Stimulated activated CD8-positive, alpha-beta memory T cell treated with anti-CD3 and anti-CD28 coated beads, Interleukin-4, amount 100 ng/mL, for 48 hours (primary cell): Measurements from ENCODE around the gene ZNF280B.
"Not testable (repeated sequence)": the region's sequence is repeated elsewhere in the genome, so short reads cannot be mapped to it uniquely, and the experiment has no call there.

Source experiments
- DNase-seq: peaks from one replicate; pipeline ENCODE4 v3.0.0-alpha.2; 2020

Gene ZNF280B

DNA sequence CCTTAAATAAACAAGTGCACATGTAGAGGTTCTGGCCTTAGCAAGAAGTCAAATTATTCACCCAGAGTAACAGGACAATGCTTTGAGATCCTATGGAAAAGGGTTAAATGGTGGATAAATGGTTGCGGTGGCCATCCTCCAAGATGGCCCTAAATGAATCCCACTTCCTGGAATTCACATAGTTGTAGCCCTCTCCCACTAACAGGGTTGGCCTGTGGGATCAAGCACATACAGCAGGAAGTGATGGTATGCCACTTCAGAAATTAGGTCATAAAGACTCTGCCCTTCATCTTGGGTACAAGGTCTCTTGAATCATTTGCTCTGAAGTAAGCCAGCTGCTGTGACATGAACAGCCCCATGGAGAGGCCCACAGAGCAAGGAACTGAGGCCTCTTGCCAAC is 1.8 kb downstream of the ZNF280B start:
- DNase-seq: no peak

DNA sequence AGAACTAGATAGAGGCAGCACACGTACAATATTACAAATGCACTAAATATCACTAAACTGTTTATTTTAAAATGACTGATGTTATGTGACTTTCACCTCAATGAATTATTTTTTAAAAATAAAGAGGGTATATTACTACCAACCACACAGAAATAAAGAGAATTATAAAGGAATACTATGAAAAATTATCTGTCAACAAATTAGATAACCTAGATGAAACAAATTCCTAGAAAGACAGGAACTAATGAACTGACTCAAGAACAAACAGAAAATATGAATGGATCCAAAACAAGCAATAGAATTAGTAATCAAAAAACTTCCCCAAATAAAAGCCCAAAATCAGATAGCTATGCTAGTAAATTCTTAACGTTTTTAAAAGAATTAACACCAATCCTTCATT is 10.3 kb downstream of the ZNF280B start:
- DNase-seq: no peak

DNA sequence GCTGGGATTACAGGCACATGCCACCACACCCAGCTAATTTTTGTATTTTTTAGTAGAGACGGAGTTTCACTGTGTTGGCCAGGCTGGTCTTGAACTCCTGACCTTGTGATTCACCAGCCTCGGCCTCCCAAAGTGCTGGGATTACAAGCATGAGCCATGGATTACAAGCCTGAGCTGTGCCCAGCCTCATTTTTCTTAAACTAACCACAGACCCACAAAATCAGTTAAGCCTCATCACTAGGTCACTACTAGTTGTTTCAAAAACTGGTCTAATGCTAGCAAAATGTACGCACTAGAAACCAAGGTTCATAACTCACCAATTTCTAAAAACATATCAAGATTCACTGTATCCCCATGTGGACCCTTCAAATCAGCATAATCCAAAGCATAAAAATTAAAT is 17.0 kb downstream of the ZNF280B start:
- not testable (repeated sequence) for DNase-seq

DNA sequence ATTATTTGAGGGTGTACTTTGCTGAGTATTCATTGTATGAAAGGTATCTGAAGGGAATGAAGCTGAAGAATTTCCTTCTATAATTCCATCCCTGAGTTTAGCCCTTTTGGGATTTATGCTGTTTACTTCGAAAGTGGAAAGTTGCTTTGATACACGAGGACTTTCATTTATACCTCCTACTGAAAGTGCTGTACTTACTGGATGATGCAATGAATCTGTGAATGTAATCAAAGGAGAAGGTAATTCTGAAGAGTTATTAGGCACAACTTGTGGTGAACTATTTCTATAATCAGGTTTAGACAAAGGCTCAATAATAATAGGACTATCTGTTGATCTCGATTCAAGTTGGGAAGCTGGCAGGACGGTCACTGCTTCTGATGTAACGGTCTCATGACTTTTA is 19.8 kb downstream of the ZNF280B start:
- no peak for DNase-seq

DNA sequence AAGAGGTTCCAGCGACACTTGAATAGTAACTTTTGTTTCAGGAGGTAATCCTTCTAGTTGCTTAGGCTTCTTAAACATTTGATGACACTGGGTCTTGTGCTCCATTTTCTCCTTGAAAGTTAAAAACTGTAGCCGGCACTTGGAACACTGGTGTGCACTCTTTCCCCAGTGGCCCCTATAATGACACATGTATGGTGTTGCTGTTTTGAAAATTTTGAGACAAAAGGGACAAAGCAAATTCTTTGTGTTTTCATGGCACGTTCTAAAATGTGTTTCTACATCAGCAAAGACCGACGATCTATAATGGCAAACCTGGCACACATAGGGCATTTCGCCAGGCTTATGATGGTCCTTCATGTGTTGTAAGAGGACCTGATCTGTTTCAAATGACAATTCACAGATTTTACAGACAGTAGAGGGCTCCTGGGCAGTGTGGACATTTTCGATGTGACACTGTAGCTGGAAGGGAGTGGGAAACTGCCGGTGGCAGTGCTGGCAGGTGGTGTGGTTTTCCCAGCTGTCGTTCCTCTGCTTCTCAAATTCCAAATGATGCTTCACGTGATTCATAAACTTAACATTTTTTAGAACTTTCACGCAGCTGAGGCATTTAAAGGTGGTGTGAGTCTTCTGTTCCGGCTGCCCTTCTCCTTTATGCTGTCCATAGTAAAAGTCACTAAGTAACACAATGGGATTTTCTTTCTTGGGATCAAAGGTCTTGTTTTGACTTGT is 20.5 kb downstream of the ZNF280B start:
- DNase-seq: no peak

DNA sequence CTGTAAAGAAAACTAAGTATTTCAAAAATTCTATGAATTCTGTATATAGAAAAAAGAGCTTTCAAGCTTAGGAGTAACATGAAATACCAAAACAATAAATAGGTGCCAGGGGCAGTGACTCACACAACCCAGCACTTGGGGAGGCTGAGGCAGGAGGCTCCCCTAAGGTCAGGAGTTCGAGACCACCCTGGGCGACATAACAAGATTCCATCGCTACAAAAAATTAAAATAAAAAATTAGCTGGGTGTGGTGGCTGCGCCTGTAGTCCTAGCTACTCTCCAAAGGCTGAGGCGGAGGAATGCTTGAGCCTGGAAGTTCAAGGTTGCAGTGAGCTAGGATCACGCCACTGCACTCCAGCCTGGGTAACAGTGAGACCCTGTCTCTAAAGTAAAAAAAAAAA is 21.5 kb downstream of the ZNF280B start:
- no peak for DNase-seq

DNA sequence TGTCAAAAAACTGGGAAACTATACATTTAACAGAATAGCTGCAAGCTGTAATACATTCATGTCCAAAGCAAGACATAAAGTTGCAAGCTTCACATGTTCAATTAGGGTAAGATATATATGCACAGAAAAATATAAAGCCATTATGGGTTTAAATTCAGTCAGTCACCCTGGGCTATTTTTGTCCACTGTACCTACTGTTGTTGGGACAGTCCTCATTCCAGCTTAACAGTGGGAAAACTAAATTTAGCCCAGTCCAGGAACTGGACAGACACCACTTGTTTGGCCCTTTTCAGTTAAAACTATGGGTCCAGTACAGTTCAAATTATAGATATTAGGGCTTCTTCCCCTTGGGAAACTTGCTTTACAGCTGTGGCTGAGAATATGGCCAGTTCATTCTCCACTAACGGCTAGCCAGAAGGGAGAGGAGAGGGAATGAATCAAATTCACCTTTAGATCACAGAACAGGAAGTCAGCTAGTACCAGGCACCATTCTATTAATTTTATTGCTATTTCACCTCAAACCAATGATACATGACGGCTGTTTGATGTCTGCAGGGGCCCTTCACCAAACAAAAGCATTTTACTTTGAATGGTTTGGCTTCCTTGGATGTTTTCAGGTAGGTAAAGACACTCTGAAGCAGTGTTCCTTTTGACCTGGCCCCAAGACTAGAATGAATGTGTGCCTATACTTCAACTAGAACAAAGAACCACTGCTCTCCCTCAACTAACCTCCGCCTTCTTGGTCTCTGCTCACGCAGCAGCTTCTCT is 22.2 kb downstream of the ZNF280B start:
- no peak for DNase-seq

DNA sequence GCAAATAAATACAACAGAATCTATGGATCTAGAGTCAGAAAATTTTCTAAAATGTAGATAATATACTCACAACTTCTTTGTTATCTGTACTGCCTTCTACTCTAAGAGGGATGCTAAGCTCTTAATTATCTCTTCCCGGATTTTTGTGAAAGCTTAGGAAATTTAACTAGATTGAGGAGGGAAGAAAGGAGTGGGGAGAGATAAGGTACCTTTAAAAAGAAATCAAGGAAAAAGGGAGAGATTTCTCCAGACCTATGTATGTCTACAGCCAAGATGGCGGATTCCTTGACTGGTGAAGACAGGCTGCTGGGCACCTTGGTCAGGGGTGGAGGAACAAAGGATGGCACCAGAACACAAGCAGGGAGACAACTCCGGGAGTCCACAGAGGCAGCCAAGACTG is 23.0 kb downstream of the ZNF280B start:
- DNase-seq: no peak

DNA sequence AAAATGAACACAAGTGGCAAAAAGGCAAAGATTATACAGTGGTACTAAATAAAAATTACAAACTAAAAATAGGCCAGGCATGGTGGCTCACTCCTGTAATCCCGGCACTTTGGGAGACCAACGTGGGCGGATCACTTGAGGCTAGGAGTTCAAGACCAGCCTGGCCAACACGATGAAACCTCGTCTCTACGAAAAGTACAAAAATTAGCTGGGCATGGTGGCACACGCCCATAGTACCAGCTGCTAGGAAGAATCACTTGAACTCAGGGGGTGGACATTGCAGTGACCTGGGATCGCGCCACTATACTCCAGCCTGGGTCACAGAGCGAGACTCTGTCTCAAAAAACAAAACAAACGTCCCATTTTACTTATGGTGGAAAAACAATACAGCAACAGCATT is 24.5 kb downstream of the ZNF280B start:
- no peak for DNase-seq

DNA sequence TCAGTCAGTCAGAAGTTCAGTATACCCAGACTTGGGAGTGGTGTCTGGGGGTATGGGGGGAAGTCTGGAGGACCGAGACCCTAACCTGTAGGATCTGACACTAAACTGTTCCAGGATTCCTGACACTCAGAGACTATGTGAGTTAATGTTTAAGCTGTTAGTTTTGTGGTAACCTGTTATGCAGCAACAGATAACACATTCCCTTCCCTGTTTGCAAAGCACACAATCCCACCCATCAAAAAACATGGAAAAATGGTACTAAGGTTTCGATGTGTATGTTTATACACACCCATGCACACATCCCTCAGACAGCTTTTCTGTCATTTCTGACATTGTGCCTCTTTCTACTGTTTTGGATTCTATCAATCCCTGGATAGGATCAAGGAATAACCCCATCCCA is 27.6 kb downstream of the ZNF280B start:
- DNase-seq: no peak

DNA sequence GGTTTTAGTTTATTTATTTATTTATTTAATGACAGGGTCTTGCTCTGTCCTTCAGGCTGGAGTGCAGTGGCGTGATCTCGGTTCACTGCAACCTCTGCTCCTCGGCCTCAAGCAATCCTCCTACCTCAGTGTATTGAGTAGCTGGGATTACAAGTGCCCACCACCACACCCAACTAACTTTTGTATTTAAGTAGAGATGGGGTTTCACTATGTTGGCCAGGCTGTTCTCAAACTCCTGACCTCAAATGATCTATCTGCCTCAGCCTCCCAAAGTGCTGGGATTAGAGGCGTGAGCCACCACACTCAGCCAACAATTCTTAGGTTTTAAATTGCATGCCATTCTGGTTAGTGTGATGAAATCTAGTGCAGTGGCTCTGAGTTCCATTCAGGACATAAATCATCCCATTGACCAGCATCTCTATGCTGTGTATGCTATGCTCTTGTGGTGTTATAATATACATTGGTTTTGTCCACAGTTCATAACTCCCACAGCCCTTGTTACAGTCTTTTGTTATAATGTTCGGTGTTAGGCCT is 28.5 kb downstream of the ZNF280B start:
- no peak for DNase-seq

DNA sequence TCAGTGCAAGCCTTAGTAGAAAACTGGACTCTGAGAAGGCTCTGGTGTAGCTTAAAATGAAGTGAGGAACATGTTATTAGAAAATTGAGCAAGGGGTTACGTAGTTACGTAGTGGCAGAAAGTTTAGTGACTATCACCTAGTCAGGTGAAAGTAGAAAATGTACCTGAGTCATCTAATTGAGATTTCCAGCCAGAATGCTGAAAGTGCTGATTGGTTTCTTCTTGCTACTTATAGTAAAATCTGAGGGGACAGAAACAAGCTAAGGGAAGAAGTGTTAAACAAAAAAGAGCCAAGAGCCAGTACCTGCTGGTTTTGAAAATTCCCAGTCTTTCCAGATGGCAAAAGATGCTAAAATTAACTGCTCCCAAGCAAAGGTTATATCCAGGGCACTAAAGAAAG is 29.4 kb downstream of the ZNF280B start:
- DNase-seq: no peak

DNA sequence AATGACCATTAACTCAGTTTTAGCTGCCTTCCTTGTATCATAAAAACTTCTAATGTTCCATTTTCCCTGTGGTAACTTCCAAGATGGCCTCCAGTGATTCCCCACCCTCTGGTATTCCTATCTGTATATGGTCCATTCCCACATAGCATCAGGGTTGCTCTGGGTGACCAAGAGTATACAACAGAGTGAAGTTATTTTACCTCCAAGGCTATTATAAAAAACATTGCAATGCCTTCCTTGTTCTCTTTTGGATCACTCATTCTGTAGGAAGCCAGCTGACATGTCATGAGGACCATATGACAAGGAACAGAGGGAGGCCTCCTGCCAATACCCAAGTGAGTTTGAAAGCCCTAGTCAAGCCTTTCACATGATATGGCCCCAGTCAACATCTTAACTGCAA is 30.1 kb downstream of the ZNF280B start:
- no peak for DNase-seq

DNA sequence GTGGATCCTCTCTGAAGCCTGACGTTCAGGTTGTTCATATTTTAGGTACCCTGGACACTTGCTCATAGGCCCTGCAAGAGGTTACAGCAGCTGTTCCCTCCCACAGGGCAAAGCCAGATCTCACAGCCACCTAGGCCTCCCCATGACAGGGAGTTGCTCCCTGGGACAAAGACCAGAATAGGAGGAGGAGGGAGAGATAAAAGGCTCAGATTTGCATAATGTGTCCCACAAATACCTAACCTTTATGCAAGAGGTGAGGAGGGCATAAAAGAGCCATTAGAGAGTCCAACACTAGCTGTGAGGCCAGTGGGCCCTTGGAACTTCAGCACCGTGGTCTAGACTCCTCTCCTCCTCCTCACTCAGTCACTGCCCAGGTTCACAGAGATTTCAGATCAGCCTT is 33.8 kb downstream of the ZNF280B start:
- no peak for DNase-seq

DNA sequence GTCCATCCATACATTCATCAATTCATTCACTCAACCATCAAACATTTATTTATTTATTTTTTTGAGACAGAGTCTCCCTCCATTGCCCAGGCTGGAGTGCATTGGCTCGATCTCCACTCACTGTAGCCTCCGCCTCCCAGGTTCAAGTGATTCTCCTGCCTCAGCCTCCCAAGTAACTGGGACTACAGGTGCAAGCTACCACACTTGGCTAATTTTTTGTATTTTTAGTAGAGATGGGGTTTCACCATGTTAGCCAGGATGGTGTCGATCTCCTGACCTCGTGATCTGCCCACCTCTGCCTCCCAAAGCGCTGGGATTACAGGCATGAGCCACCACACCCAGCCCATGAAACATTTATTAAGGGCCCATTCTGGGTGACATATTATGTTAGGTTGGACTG is 37.4 kb downstream of the ZNF280B start:
- not testable (repeated sequence) for DNase-seq

DNA sequence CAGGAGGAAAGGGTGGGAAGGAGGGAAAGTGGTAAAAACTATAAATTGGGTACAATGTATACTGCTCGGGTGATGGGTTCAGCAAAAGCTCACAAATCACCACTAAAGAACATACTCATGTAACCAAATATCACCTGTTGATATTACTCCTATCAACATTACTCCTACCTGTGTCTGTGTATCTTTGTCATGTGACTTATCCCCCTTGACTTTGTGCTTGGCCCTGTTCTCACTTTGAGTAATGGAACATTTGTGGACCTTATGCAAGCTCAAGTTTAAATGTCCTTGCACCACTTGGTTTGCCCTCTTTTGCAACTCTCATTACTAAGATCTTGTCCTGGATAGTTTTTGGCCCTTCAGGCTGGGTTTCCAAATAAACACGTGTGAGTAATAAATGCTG is 39.0 kb downstream of the ZNF280B start:
- DNase-seq: no peak

DNA sequence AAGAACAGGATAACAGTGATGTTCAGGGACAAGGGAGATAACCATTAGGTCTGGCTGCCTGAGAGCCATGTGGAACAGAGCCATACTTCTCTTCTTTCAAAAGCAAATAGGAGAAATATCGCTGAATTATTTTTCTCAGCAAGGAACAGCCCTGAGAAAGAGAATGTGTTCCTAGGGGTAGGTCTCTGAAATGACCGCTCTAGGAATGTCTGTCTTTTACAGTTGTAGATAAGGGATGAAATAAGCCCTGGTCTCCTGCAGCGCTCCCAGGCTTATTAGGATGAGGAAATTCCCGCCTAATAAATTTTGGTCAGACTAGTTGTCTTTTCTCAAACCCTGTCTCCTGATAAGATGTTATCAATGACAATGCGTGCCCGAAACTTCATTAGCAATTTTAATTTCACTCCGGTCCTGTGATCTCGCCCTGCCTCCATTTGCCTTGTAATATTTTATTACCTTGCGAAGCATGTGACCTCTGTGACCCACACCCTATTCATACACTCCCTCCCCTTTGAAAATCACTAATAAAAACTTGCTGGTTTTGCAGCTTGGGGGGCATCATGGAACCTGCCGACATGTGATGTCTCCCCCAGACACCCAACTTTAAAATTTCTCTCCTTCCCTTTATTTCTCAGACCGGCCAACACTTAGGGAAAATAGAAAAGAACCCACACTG is 39.6 kb downstream of the ZNF280B start:
- not testable (repeated sequence) for DNase-seq

DNA sequence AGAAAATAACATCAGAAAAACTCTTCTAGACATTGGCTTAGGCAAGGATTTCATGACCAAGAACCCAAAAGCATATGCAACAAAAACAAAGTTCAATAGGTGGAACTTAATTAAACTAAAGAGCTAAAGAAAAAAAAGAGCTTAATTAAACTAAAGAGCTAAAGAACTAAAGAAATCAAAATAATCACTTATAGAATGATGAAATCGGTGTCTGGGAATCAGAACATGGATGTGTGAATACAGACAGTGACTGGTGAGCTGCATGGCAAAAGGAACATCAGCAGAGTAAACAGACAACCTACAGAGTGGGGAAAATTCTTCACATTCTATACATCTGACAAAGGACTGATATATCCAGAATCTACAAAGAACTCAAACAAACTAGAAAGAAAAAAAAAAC is 41.4 kb downstream of the ZNF280B start:
- DNase-seq: no peak

DNA sequence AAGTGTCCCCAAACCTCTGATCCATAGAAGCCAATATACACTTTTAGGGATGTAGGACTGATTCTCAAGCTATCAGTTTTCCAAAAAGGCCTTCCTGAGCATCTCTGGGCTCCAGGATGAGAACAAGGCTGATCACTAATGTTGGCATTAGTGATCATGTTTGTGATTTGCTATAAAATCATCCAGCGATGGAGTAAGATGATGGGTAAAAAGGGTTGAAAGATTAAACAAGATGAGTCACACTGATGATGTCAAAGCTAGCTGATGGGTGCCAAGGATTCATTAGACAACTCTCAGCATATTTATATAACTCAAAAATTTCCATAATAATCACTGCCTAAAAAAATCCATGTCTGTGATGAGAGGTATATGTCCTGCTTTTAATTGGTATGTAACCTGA is 42.8 kb downstream of the ZNF280B start:
- no peak for DNase-seq

DNA sequence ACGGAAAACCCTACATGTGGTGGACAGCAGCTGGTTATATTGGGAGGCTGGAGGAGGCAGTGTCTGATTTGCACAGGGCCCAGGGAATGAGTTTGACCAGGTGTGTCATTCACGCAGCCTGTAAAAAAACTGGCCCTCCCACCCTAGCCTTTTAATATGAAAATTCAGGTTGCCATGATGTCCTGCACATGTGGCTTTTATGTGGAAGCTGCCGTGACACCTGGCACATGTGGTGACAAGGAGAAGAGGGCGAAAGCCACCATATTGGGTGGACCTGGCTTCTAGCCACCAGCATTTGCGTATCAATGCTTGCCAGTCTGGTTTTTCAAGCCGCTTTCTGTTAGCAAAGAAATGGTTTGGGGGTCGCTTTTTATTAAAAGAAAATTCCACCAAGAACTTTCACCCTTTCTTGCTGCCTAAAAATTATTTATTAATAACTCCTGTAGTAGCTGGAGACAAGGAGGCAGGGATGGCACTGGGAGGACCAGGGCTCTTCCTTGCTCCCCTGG is 43.4 kb downstream of the ZNF280B start:
- no peak for DNase-seq

DNA sequence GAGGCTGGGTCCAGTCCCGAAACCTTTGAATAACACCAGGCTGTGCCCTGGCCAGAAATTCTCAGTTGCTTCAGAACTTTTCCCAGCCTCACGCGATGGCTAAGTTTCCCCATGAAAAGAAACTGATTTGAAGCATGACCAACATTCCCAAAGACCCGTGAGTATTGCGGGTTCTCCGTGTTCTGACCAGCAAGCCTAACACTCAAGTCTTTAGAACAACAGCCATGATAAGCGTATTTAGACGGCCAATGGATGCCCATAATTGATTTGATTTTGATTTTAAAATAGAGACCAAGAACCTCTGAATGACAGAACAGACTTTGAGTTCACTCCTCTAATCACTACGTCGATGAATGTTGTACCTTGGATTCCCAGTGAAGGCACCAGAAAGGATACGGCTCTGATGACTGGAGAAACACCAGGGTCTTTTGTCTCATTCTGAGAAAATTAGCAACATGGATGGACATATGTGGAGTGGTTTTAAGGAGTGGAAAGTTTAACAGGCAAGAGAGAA is 43.9 kb downstream of the ZNF280B start:
- DNase-seq: no peak

DNA sequence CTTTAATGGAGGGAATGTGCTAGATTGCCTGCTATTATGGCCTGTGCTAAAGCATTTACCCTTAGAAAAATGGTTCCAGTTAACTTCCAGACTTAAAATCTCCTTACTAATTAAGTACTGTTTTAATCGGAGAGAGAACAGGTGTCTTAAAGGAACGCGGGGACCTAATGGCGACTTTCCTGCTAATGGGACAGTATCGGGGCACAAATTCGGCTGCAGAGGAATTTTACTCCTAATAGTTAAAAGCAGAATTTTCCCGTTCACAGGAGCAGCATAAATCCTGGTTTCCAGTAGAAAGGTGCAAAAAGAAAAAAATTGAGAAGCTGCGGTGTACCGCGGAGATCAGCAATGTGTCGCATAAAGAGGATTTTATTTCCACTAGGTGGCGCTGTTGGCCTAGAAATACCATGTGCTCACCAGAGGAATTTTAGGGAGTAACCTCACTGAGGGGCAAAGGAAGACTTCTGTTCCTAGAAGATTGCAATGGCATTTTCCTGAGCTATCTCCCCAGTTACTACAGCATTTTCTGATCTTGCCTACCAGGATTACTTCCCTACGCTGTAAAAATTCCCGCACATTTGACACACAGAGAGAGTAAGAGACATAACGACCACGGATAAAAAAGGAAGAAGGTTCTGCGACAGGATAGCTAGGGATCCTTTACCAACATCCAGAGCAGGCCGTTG is 44.5 kb downstream of the ZNF280B start:
- peak; percentile 70 for DNase-seq
